Osteoblast (primary cell): ENCODE data around the gene COL4A6. TPM values are rescaled to one million over a fixed set of nuclear protein-coding genes. Genes with fewer than 3 reads are reported as not detected.

Experiments
- DNase-seq: peaks from one replicate; pipeline ENCODE4 v3.0.0; 2011; ENCODE audit warnings: low spot score, mixed read lengths; ENCODE audit not compliant: insufficient read length; ENCODE audit errors: missing footprints
- H2AFZ ChIP-seq: 2 replicates; pipeline ENCODE4 v1.6.0; 2011; ENCODE audit warnings: mild to moderate bottlenecking, low read length
- H3K27ac ChIP-seq: 2 replicates; pipeline ENCODE4 v1.5.1; 2011; ENCODE audit warnings: mild to moderate bottlenecking, low read depth, low read length, moderate library complexity
- H3K27me3 ChIP-seq: 2 replicates; pipeline ENCODE4 v1.6.0; 2012; ENCODE audit warnings: mild to moderate bottlenecking, control low read depth, inconsistent platforms, low read length, moderate library complexity; ENCODE audit not compliant: insufficient read depth
- H3K36me3 ChIP-seq: 2 replicates; pipeline ENCODE4 v1.5.1; 2011; ENCODE audit warnings: mild to moderate bottlenecking, low read length, control low read depth, moderate library complexity; ENCODE audit not compliant: insufficient read depth
- H3K4me1 ChIP-seq: 2 replicates; pipeline ENCODE4 v1.5.1; 2011; ENCODE audit warnings: mild to moderate bottlenecking, low read length, control low read depth, moderate library complexity; ENCODE audit not compliant: insufficient read depth
- H3K4me2 ChIP-seq: 2 replicates; pipeline ENCODE4 v1.6.0; 2011; ENCODE audit warnings: mild to moderate bottlenecking, low read length; ENCODE audit not compliant: insufficient read depth
- H3K4me3 ChIP-seq: fragments of 200-600 bp; sonication (generic); 3 replicates; pipeline ENCODE4 v1.5.1; 2012; ENCODE audit warnings: mild to moderate bottlenecking, low read length, inconsistent platforms; ENCODE audit not compliant: insufficient read depth
- H3K79me2 ChIP-seq: 2 replicates; pipeline ENCODE4 v1.6.0; 2012; ENCODE audit warnings: mild to moderate bottlenecking, low read length, control low read depth, inconsistent platforms; ENCODE audit not compliant: insufficient read depth
- H3K9me3 ChIP-seq: 2 replicates; pipeline ENCODE4 v1.5.1; 2011; ENCODE audit warnings: low read depth, low read length, control low read depth
- H4K20me1 ChIP-seq: 2 replicates; pipeline ENCODE4 v1.6.0; 2012; ENCODE audit warnings: mild to moderate bottlenecking, low read length, control low read depth; ENCODE audit not compliant: insufficient read depth
- total RNA-seq: library from RNA; depleted of rRNA; stranded (reverse); fragments of >200 nt; gene quantifications from 2 replicates; pipeline ENCODE4 v1.2.3, GENCODE V29; 2012
- TF ChIP-seq, protein P1 (sequence below): IDR thresholded peaks from 2 replicates; pipeline ENCODE4 v1.5.1; 2011; ENCODE audit warnings: mild to moderate bottlenecking, low read depth, low read length, moderate library complexity; ENCODE audit errors: extremely low read depth

Gene COL4A6
- total RNA-seq, 1 donor, result not detected

- Histone ChIP-seq H3K4me1 (no peaks in the 10 kb centered on the region), H2AFZ (no peak overlapping the region), H3K4me2 (no peak overlapping the region), H3K79me2 (no peaks in the 10 kb centered on the region), H4K20me1 (no peaks in the 10 kb centered on the region), H3K4me3 (no peak overlapping the region), H3K9me3 (no peaks in the 10 kb centered on the region), H3K27ac (no peak overlapping the region), H3K36me3 (no peaks in the 10 kb centered on the region), H3K27me3 (peaks cover 8% of the 10 kb centered on the region)
- TF ChIP-seq, protein P1, sequence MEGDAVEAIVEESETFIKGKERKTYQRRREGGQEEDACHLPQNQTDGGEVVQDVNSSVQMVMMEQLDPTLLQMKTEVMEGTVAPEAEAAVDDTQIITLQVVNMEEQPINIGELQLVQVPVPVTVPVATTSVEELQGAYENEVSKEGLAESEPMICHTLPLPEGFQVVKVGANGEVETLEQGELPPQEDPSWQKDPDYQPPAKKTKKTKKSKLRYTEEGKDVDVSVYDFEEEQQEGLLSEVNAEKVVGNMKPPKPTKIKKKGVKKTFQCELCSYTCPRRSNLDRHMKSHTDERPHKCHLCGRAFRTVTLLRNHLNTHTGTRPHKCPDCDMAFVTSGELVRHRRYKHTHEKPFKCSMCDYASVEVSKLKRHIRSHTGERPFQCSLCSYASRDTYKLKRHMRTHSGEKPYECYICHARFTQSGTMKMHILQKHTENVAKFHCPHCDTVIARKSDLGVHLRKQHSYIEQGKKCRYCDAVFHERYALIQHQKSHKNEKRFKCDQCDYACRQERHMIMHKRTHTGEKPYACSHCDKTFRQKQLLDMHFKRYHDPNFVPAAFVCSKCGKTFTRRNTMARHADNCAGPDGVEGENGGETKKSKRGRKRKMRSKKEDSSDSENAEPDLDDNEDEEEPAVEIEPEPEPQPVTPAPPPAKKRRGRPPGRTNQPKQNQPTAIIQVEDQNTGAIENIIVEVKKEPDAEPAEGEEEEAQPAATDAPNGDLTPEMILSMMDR, result no peak
- no peak for DNase-seq
Measured at GRCh38 chrX:108361316-108361715, 76.9 kb downstream of the COL4A6 start.

DNA sequence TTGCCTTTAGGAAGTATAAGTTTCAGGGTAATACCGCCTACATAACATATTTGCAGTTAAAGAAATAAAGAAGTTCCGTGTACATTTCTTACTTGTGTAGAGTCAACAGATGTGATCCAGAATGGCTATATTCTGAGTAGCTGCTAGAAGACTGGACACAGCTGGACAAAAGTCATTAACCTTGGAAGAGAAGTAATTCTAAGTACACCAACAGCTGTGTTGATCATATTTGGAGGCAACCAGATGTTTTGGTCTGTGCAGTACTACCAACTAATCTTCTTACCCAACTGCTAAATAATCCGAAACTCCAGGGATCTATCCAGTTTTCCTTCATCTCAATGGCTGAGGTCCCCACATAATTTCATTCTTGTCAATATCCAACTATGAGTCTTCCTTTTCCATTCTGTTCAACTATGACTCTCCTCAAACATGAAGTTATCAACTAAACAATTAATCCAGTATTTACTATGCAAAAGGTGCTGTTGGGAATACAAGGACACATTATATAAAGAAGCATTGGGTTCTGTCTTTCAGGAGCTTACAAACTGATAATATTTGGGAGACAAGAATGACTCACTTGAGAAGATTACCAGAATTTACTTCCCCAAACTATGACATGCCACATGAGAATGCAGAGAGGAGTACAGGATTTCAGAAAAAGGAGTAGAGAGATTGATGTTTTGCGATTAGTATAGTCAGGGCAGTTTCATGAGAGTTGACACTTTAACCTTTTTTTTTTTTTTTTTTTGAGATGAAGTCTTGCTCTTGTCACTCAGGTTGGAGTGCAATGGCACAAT is 78.2 kb downstream of the COL4A6 start:
- no peak for DNase-seq
- H3K27ac ChIP-seq, result no peak overlapping the region
- peaks cover 8% of the 10 kb centered on the region for H3K27me3 ChIP-seq
- H3K79me2 ChIP-seq, result no peaks in the 10 kb centered on the region
- H3K36me3 ChIP-seq, result no peaks in the 10 kb centered on the region
- H3K4me2 ChIP-seq, result no peak overlapping the region
- H3K4me1 ChIP-seq, result no peaks in the 10 kb centered on the region
- H4K20me1 ChIP-seq, result no peaks in the 10 kb centered on the region
- no peaks in the 10 kb centered on the region for H3K9me3 ChIP-seq
- TF ChIP-seq, protein P1, result no peak
- no peak overlapping the region for H2AFZ ChIP-seq
- no peak overlapping the region for H3K4me3 ChIP-seq

- DNase-seq, result no peak
- Histone ChIP-seq H3K79me2 (no peaks in the 10 kb centered on the region), H3K27me3 (peaks cover 35% of the 10 kb centered on the region), H3K4me1 (no peaks in the 10 kb centered on the region), H2AFZ (no peak overlapping the region), H4K20me1 (no peaks in the 10 kb centered on the region), H3K4me2 (no peak overlapping the region), H3K27ac (no peak overlapping the region), H3K4me3 (no peak overlapping the region), H3K36me3 (no peaks in the 10 kb centered on the region), H3K9me3 (no peaks in the 10 kb centered on the region)
- TF ChIP-seq, protein P1, result no peak
Measured at GRCh38 chrX:108353452-108353851, 84.8 kb downstream of the COL4A6 start.

DNA sequence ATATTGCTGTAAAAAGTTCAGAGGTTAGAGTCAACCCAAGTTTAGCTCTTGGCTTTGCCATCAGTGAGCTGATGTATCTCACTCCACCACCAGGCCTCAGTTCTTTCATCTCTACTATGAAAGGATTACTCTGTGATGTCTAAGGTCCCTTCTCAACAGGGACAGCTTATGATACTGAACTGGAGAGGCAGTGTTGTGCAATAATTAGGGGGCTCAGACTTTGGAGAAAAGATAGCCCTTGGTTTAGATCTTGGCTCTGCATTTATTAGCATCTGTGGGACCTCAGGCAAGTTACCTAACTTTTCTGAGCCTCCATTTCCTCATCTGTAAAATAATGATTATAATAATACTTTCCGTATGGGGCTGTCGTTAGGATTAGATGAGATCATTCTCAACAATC is 89.0 kb downstream of the COL4A6 start:
- peaks cover 34% of the 10 kb centered on the region for H3K27me3 ChIP-seq
- no peaks in the 10 kb centered on the region for H3K36me3 ChIP-seq
- no peaks in the 10 kb centered on the region for H3K4me1 ChIP-seq
- H3K79me2 ChIP-seq, result no peaks in the 10 kb centered on the region
- H3K4me2 ChIP-seq, result no peak overlapping the region
- H4K20me1 ChIP-seq, result no peaks in the 10 kb centered on the region
- TF ChIP-seq, protein P1, result no peak
- no peaks in the 10 kb centered on the region for H3K9me3 ChIP-seq
- H2AFZ ChIP-seq, result no peak overlapping the region
- H3K27ac ChIP-seq, result no peak overlapping the region
- no peak for DNase-seq
- H3K4me3 ChIP-seq, result no peak overlapping the region
